OCI-LY1 (cell line): ENCODE results near the gene PHLDB2.

ENCODE experiments used
- H2AFZ ChIP-seq: fragments of 200-600 bp; sonication (generic), shearing (Covaris generic); 2 replicates; pipeline ENCODE4 v1.6.0; 2014; ENCODE audit warnings: antibody characterized with exemption, mild to moderate bottlenecking, low read length
- H3F3A ChIP-seq: fragments of 200-600 bp; sonication (generic), shearing (Covaris generic); 2 replicates; pipeline ENCODE4 v1.6.0; 2014; ENCODE audit warnings: mild to moderate bottlenecking, antibody characterized with exemption, low read length, moderate library complexity; ENCODE audit not compliant: insufficient read depth
- H3K27ac ChIP-seq: fragments of 200-600 bp; sonication (generic); 2 replicates; pipeline ENCODE4 v1.5.1; 2014; ENCODE audit warnings: low read length, mixed run types, mild to moderate bottlenecking, low read depth; ENCODE audit not compliant: poor library complexity, severe bottlenecking
- H3K27me3 ChIP-seq: fragments of 200-600 bp; sonication (generic); 2 replicates; pipeline ENCODE4 v1.6.0; 2014; ENCODE audit warnings: antibody characterized with exemption, mild to moderate bottlenecking, low read length, moderate library complexity; ENCODE audit not compliant: insufficient read depth
- H3K36me3 ChIP-seq: fragments of 200-600 bp; sonication (generic); 2 replicates; pipeline ENCODE4 v1.6.1; 2014; ENCODE audit warnings: mild to moderate bottlenecking, antibody characterized with exemption, low read length, moderate library complexity, mixed read lengths; ENCODE audit not compliant: insufficient read depth
- H3K4me1 ChIP-seq: fragments of 200-600 bp; sonication (generic); 2 replicates; pipeline ENCODE4 v1.5.1; 2014; ENCODE audit warnings: mild to moderate bottlenecking, low read length, moderate library complexity; ENCODE audit not compliant: insufficient read depth, severe bottlenecking
- H3K4me2 ChIP-seq: fragments of 200-600 bp; sonication (generic), shearing (Covaris generic); 2 replicates; pipeline ENCODE4 v1.6.1; 2014; ENCODE audit warnings: low read length
- H3K4me3 ChIP-seq: fragments of 200-600 bp; sonication (generic); 2 replicates; pipeline ENCODE4 v1.5.1; 2014; ENCODE audit warnings: low read length, low read depth, mild to moderate bottlenecking, mixed read lengths; ENCODE audit not compliant: poor library complexity, severe bottlenecking
- H3K79me2 ChIP-seq: fragments of 200-600 bp; shearing (Covaris generic); 2 replicates; pipeline ENCODE4 v1.6.1; 2016; ENCODE audit warnings: mixed run types, low read length, mixed read lengths; ENCODE audit not compliant: insufficient read depth
- H3K9ac ChIP-seq: fragments of 200-600 bp; sonication (generic), shearing (Covaris generic); 2 replicates; pipeline ENCODE4 v1.6.1; 2014; ENCODE audit warnings: mild to moderate bottlenecking, low read length, mixed read lengths
- H3K9me2 ChIP-seq: fragments of 200-600 bp; sonication (generic), shearing (Covaris generic); 2 replicates; pipeline ENCODE4 v1.6.1; 2014; ENCODE audit warnings: low read depth, mild to moderate bottlenecking, low read length, mixed read lengths
- H3K9me3 ChIP-seq: fragments of 200-600 bp; shearing (Covaris generic); 2 replicates; pipeline ENCODE4 v1.6.1; 2014; ENCODE audit warnings: low read length, mixed read lengths
- H4K20me1 ChIP-seq: fragments of 200-600 bp; sonication (generic), shearing (Covaris generic); 2 replicates; pipeline ENCODE4 v1.6.0; 2016; ENCODE audit warnings: mild to moderate bottlenecking, low read length; ENCODE audit not compliant: insufficient read depth
- EZH2 ChIP-seq: fragments of 200-600 bp; sonication (generic), shearing (Covaris generic); IDR thresholded peaks from 2 replicates; pipeline ENCODE4 v1.8.0; 2017; ENCODE audit warnings: borderline replicate concordance, mixed run types, mild to moderate bottlenecking, antibody characterized with exemption, low read length, moderate library complexity, mixed read lengths
- TF ChIP-seq, protein P1 (sequence below): fragments of 200-600 bp; sonication (generic), shearing (Covaris generic); IDR thresholded peaks from 2 replicates; pipeline ENCODE4 v1.5.1; 2017; ENCODE audit warnings: mild to moderate bottlenecking, antibody characterized with exemption, low read length, moderate library complexity, mixed read lengths

Gene PHLDB2

DNA sequence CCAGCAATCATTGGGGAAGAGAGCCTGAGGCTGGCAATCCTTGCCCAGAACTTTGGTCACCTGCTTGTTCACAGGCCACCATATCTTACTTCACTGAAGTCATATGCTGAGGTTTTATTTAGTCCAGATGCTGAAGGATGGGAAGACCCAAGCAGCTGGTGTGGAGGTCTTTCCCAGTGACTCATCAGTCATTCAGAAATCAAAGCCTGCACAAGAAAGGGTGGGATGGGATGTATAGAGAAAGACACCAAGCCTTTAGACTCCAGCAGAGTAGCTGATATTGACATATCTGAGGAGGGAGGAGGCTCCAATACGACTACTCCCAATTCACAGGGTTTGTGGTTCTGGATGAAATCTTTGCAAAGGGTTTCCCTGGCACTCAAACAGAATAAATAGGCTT, 13.0 kb upstream of the PHLDB2 start:
- no peak for TF ChIP-seq EZH2
- TF ChIP-seq, protein P1, sequence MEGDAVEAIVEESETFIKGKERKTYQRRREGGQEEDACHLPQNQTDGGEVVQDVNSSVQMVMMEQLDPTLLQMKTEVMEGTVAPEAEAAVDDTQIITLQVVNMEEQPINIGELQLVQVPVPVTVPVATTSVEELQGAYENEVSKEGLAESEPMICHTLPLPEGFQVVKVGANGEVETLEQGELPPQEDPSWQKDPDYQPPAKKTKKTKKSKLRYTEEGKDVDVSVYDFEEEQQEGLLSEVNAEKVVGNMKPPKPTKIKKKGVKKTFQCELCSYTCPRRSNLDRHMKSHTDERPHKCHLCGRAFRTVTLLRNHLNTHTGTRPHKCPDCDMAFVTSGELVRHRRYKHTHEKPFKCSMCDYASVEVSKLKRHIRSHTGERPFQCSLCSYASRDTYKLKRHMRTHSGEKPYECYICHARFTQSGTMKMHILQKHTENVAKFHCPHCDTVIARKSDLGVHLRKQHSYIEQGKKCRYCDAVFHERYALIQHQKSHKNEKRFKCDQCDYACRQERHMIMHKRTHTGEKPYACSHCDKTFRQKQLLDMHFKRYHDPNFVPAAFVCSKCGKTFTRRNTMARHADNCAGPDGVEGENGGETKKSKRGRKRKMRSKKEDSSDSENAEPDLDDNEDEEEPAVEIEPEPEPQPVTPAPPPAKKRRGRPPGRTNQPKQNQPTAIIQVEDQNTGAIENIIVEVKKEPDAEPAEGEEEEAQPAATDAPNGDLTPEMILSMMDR = no peak
- Histone ChIP-seq H2AFZ (no peak overlapping the region), H3K79me2 (no peaks in the 10 kb centered on the region), H4K20me1 (no peaks in the 10 kb centered on the region), H3K9me2 (no peaks in the 10 kb centered on the region), H3F3A (no peaks in the 10 kb centered on the region), H3K27ac (no peak overlapping the region), H3K4me2 (no peak overlapping the region), H3K27me3 (no peaks in the 10 kb centered on the region), H3K4me1 (no peaks in the 10 kb centered on the region), H3K4me3 (no peak overlapping the region), H3K36me3 (no peaks in the 10 kb centered on the region), H3K9ac (no peak overlapping the region), H3K9me3 (no peaks in the 10 kb centered on the region)

DNA sequence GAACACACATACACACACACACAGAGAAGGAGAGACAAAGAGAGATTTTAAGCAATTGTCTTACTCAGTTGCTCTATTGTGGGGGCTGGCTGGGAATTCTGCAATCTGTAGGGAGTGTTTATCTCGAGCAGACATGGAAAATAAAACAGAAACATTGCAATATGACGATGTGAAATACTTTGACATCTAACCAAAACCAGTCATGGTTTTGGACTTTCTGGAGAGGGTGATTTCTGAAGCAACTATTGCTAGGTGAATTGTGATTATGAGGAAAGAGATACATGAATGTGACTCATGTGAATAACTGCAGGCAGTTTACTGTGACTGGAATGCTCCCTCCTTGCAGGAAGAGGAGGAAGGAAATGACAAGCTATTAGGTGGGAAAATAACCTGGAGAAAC, 12.3 kb upstream of the PHLDB2 start:
- Histone ChIP-seq H3F3A (no peaks in the 10 kb centered on the region), H3K79me2 (no peaks in the 10 kb centered on the region), H3K4me1 (no peaks in the 10 kb centered on the region), H3K4me2 (no peak overlapping the region), H3K9me2 (no peaks in the 10 kb centered on the region), H3K27ac (no peak overlapping the region), H3K36me3 (no peaks in the 10 kb centered on the region), H3K9ac (no peak overlapping the region), H4K20me1 (no peaks in the 10 kb centered on the region), H2AFZ (no peak overlapping the region), H3K4me3 (no peak overlapping the region), H3K27me3 (no peaks in the 10 kb centered on the region), H3K9me3 (no peaks in the 10 kb centered on the region)
- no peak for TF ChIP-seq EZH2
- TF ChIP-seq, protein P1 = no peak

DNA sequence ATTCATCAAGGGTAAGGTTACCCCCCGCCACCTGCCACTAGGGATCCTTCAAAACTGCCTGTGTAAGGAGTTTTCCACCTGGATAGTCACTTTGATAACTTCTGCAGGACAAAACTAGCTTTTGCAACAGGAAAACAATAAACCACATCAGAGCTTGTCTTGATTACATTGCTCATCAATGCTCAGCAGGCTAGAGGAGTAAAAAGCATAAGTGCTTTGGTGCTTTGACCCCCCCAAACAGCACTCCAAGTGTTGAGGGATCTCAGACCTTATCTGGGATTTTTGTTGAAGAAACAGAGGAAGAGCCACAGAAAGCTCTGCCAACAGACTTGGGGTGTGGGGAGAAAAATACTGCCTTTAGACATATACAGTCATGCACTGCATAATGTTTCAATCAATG, 10.8 kb upstream of the PHLDB2 start:
- no peaks in the 10 kb centered on the region for H3K79me2 ChIP-seq
- H3K4me3 ChIP-seq = no peak overlapping the region
- no peak overlapping the region for H3K9ac ChIP-seq
- H2AFZ ChIP-seq = no peak overlapping the region
- H4K20me1 ChIP-seq = no peaks in the 10 kb centered on the region
- TF ChIP-seq EZH2 = no peak
- TF ChIP-seq, protein P1 = no peak
- no peak overlapping the region for H3K27ac ChIP-seq
- no peaks in the 10 kb centered on the region for H3K9me3 ChIP-seq
- H3K4me2 ChIP-seq = no peak overlapping the region
- no peaks in the 10 kb centered on the region for H3K4me1 ChIP-seq
- no peaks in the 10 kb centered on the region for H3K27me3 ChIP-seq
- H3K9me2 ChIP-seq = no peaks in the 10 kb centered on the region
- no peaks in the 10 kb centered on the region for H3K36me3 ChIP-seq
- no peaks in the 10 kb centered on the region for H3F3A ChIP-seq
